HS-27A (cell line): ENCODE results near the gene SPTLC1.
"Not testable (repeated sequence)": the region's sequence is repeated elsewhere in the genome, so short reads cannot be mapped to it uniquely, and the experiment has no call there.

Experiments used
- DNase-seq: peaks from one replicate; pipeline ENCODE4 v3.0.0-alpha.2; 2012; ENCODE audit warnings: low read depth, missing footprints

Gene SPTLC1

DNA sequence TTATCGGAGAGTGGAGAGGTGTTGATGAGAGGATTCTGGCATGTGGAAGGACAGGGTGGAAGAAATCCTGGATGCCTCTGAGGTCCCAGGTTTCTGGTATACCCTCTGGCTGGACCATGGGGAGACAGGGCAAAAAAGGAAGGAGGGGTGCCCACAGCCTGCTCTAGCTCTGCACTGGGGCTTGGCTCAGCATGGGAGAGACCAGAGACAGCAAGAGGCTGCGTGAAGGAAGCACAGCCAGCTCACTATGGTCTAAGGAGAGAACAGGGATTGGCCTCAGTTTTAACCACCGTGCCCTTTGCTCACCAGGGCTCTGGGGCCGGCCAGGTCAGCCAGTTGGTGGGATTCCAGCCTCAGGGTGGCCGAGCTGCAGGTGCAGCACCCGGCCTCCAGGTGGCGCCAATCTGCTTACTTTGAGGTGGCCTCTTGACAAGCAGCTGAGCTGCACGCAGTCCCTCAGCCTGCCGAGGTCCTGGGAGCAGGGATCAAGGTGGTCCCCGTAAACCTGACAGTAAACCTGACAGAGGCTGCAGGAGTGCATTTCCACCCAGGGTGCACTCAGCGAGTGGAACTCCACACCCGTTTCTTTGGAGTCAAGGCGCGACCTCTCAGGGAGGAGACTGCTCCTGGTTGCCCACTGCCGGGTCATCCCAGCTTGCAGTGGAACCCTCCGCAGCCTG lies 25.0 kb upstream of the SPTLC1 start:
- DNase-seq, result peak; percentile 26

DNA sequence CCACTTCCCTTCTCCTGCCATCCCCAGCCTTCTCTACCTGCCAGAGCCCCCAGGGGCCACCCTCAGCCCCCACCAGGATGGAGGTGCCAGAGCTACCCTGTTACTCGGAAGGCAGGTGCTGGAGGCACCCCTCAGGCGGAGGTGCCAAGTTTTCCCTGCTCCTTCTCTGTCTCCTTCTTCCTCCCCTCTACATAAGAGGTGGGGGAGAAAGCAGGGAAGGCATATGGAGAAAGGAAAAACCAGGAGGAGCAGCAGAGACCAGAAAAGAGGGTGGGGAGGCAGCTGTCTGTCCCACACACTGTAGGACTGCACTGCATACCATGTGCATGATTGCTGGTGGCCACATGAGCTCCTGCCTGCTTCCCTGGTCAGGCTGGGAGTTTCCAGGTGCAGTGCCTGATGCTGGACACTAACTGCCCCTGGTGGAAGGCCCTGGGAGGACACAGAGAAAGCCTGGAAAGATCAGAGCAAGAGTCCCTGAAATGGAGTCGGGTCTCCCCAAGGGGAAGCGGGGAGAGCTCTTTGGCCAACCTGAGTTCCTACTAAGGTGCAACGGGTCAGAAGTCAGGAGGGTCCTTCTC lies 23.8 kb upstream of the SPTLC1 start:
- DNase-seq, result not testable (repeated sequence)

DNA sequence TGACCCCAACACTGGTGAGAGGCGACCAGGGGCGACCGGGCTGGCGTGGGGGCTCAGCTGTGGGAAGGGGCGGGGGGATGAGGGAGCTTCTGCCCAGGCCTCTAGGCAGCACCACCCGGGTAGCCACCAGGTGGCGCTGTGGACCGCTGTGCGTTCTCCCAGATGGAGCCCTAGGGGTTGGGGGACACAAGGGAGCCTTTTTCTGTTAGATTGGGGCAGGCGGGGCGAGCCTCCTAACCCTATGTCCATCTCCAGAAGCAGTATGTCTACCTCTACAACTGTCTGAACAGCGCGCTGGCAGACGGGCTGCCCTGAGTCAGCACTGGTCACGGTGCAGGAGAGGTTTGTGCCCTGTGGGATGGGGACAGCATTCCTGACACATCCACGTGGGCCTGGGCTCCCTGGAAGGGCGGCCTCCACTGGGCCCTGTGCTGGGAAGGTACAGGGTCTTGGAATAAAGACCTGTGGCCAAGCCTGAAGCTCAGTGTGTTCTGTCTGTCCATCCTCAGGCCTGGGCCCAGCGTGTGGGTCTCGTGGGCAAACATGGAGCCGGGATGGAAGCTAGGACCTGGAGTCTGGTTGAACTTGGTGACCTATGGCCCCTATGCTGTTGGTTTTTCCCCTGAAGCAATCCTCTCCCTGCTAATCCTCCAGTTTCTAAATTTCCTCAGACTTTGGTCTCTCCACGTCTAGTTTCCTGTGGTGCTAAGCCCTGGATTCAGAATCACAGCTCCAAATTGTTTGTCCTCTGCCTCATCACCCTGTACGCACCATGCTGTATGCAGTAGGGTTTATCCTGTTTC lies 23.1 kb upstream of the SPTLC1 start:
- DNase-seq, result no peak

DNA sequence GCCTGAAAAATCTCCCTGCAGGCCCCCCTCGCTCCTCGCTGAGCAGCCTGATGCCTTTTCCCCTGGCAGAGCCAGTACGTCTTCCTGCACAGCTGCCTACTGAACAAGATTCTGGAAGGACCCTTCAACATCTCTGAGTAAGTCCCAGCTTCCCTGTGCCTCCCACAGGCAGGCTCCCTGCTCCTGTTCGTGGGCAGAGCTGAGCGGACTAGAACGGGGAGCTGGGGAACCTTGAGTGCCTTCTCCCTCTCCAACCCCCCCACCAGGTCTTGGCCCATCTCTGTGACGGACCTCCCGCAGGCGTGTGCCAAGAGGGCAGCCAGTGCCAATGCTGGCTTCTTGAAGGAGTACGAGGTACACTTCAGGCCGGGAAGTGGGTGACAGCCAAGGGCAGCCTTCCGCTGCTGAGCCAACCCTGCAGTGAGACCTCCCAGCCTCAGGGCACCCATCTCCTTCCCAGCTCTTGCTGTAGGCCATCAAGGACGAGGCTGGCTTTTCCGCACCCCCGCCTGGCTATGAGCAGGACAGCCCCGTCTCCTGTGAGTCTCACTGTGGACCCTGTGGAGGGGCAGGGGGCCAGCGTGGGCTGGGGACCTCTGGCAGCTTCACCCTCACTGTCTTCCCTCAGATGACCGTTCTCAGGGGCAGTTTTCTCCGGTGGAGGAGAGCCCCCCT lies 21.1 kb upstream of the SPTLC1 start:
- DNase-seq, result no peak

DNA sequence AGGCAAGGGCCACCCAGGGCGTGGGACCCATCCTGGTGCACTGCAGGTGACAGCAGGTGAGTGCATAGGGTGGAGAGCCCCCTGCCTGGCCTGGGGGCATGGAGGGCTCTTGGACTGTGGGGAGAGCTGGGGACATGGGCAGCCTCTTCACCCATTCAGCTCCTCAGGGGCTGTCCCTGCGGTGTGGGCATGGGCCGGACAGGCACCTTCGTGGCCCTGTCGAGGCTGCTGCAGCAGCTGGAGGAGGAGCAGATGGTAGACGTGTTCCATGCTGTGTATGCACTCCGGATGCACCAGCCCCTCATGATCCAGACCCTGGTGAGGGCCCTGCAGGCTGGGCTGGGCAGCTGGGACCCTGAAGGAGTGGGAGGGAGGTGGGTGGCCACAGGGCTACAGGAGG lies 20.4 kb upstream of the SPTLC1 start:
- DNase-seq, result no peak

DNA sequence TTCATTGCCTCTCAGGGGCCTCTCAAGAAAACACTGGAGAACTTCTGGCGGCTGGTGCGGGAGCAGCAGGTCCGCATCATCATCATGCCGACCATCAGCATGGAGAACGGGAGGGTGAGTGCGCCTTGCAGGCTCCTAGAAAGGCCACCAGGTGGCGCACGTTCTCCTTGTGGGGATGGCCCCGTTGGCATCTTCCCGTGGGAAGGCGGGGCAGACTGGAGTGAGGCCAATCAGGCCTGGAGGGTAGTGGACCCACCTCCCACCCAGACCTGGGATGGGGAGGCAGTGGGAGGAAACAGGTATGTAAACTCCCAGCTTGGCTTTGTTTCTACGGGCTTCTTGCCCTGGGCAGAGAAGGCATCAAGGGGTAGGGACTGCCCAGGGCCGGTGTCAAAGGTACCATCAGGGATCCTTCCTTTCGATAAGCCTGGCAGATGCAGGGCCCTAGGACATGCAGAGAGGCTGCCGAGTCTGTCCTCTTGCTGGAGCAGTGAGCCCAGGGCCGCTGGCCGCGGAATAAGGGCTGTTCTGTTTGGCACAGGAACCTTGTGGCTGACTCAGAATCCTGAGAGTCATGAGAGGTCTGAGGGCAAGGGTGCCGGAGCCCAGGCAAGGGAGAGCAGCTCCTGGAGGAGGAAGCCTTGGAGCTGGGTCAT lies 18.9 kb upstream of the SPTLC1 start:
- peak; percentile 60 for DNase-seq

DNA sequence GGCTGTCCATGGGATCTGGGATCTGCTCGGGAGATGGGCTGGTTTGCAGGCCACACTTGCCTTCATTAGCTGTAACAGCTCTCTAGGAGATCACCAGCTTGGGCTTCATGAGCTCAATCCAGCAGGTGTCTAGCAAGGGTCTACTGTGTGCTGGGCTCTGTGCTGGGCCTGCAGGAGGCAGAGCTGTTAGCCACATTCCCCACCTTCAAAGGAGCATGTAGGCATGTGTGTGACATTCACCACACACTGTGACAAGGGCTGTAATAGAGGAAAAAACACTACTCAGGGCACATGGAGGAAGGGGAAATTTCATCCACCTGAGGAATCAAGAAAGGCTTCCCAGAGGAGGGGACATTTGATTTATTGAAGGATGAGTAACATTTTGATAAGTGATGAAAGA lies 17.7 kb upstream of the SPTLC1 start:
- DNase-seq, result not testable (repeated sequence)

DNA sequence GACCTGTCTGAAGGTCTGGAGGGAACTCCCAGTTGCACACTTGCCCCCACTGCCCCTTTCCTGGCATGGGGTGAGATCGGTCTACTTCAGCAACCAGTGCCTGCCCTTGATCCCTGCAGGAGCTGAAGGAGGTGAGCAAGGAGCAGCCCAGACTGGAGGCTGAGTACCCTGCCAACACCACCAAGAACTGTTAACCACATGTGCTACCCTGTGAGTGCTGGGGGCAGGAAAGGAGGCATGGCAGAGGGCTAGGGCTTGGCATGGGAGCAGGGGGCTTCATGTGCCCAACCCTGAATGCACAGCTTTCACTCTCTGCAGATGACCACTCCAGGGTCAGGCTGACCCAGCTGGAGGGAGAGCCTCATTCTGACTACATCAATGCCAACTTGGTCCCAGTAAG lies 17.3 kb upstream of the SPTLC1 start:
- no peak for DNase-seq

DNA sequence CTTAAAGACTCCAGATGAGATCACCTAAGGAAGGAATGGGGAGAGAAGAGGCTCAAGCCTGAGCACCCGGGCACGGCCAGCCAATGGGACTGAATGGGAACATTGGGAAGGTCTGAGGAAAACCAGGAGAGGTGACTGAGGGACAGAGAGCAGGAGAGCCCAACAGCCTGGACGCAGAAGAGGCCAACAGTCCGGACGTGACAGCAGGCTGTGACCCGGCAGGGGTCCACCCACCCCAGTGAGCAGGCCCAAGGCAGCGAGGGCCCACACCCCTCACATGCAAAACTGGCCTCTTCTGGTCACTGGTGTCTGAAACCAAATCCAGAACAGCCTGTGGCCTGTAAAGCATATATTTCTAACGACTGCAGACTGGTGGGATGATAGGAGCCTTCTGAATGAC lies 7.6 kb upstream of the SPTLC1 start:
- no peak for DNase-seq

DNA sequence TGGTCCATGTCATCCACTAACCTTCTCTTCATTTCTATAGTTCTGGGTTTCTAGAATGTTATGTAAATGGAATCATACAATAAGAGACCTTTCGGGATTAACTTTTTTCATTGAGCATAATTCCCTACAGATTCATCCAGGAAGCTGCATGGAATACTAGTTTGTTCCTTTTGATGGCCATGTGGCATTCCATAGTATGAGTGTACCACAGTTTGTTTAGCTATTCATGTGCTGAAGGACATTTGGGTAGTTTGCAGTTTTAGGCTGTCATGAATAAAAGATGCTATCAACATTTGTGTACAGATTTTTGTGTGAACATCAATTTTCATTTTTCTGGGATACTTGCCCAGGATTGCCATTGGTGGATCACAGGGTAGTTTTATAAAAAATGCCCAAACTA lies 6.8 kb upstream of the SPTLC1 start:
- DNase-seq, result no peak

DNA sequence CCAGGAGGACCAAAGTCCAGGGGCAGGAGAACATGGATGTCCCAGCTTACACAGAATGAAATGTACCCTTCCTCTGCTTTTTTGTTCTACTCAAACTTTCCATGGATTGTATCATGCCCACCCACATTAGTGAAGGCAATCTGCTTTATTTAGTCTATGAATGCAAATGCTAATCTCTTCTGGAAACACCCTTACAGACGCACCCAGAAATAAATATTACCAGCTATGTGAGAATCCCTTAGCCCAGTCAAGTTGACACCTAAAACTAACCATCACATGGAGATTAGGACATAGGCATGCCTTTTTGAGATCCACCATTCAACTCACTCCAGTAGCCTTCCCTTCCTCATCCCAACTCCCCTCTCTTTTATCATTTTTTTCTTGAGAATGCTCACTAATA lies 6.1 kb upstream of the SPTLC1 start:
- DNase-seq, result no peak

DNA sequence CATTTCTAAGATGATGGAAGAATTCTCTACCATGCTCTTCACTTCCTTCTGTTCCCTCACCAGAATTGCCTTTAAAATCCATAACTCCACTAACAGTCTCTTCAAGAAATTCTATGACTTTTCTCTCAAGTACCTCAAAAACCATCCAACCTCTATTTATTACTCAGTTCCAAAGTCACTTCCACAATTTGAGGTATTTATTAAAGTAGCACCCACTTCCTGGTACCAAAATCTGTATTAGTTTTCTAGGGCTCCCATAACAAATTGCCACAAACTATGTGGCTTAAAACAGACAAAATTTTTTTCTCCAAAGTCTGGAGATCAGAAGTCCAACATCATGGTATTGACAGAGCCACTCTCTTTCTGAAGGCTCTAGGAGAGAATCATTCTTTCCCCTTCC lies 4.9 kb upstream of the SPTLC1 start:
- no peak for DNase-seq

DNA sequence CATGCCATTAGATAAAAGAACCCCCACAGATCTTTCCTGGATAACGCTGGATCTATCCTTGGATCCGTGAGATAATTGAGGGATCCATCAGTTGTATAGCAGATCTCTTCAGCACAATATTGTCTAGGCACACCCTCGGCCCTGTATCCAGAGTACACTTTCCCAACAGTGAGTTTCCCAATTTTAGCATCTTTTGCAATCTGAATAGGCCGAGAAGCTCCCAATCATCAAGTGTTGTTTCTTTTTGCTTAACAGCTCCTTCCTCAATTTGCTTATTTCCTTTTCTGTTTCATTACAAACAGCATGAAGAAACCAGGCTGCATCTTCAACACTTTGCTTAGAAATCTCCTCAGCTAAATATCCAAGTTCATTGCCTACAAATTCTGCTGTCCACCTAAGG lies 4.4 kb upstream of the SPTLC1 start:
- no peak for DNase-seq

DNA sequence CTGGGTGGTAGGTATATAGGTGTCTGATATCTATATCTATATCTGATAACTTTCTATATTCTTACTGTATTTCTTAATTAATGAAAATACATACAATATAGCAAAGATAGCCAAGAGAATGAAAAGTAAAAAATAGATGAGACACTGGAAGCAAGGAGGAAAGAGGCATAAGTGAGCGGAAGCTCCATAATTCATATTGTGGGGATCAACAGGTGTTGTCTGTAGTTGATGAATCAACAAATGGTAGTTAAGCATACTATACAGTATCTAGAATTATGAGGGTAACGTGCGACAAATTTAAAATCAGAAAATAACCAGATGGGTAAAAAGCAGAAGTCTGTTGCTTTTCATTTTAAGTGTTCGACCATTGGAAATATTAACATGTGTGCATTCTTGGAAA lies 7.1 kb downstream of the SPTLC1 start:
- no peak for DNase-seq

DNA sequence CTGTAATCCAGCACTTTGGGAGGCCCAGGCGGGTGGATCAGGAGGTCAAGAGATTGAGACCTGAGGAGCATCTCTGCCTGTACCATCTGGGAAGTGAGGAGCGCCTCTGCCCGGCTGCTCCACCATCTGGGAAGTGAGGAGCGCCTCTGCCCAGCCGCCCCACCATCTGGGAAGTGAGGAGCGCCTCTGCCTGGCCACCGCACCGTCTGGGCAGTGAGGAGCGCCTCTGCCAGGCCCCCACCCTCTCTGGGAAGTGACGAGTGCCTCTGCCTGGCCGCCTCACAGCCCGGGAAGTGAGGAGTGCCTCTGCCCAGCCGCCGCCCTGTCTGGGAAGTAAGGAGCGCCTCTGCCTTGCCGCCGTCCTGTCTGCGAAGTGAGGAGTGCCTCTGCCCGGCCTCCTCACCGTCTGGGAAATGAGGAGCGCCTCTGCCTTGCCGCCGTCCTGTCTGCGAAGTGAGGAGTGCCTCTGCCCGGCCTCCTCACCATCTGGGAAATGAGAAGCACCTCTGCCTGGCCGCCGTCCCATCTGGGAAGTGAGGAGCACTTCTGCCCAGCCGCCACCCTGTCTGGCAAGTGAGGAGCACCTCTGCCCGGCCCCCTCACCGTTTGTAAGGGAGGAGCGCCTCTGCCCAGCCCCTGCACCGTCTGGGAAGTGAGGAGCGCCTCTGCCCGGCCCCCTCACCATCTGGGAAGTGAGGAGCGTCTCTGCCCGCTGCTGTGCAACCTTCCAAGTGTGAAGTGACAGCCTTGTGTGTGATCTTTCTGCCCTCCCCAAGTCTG lies 9.6 kb downstream of the SPTLC1 start:
- not testable (repeated sequence) for DNase-seq

DNA sequence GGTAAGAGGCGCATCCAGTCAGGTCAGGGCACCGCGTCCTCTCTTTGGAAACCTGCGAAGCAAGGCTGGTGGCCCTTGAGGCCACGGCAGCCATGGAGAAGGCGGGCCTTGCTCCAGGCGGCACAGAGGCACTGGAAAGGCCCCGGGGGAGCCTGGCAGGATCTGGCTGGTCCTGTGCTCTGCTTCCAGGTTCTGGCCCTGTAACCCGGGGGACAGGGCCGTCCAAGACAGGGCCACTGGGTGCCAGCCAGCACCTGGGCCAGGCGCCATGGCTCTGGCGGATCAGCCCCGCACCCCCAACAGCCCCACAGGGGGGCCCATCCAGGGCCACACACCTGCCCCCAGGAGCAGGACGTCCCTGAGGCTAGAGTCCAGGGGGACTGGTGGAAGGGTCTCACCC lies 11.6 kb downstream of the SPTLC1 start:
- not testable (repeated sequence) for DNase-seq

DNA sequence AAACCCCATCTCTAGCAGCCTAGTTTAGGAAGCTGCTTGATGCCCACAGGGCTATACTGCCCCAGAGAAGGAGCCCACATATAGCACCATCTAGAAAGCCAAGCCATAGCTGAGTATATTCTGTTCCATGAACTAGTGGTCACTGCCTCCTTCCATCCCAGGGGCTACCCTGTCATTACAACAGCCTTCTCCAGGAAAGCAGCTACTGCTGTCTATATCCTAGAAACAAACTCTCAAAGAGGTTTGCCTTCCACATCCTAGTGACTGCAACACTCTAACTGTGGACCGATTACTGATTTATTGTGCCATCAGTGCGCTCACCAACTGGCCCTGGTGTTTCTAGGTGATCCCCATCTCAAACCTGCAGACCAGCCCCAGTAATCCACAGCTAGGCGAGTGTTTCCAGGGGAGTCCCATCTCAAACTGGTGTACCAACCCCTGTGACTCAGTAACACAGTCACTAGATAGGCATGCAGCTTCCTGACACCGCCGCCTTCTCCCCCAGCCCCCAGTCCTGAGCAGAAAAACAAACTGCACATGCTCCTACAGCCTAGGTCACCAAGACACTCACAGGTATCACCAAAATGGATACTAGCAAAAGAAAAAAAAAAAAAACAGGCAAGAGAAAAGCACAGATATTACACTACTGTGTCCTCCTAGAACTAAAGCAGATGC lies 14.8 kb downstream of the SPTLC1 start:
- DNase-seq, result peak; percentile 77

DNA sequence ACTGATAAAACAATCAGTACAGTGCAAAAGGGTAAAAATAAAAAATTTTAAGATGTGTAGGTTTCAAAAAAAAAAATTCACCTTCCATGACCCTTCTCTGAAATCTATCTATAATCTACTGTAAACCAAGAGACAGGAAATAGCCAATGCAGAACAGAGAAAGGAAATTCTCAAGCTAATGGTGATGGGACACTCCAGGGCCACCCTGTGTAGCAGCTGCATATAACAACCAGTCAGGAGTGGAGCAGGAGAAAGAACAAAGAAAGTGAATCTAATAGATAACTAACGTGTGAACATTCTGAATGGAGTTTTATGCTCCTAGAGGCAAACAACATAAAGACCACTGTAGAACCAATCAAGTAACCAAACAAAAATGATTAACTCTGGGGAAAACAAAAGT lies 16.6 kb downstream of the SPTLC1 start:
- no peak for DNase-seq

DNA sequence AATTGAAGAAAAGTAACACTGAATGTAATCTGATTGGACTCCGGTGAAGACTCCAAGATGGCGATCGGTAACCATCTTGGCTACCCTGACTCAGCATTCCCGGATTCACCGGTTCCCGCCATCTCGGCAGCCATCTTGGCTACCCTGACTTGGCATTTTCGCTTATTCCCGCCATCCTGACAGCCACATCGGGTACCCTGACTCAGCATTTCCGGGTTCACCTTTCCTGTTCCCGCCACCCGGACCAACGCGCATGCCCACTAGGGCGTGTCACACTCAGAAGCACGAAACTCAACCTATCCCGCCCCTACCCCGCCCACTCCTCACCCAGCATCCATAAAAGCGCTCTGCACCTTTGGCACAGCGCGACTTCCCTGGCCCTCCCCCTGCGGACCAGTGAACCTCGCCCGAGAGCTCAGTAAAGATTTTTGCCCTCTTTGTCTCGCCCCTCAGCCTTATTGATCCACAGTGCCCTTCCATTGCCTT lies 17.2 kb downstream of the SPTLC1 start:
- DNase-seq, result no peak

DNA sequence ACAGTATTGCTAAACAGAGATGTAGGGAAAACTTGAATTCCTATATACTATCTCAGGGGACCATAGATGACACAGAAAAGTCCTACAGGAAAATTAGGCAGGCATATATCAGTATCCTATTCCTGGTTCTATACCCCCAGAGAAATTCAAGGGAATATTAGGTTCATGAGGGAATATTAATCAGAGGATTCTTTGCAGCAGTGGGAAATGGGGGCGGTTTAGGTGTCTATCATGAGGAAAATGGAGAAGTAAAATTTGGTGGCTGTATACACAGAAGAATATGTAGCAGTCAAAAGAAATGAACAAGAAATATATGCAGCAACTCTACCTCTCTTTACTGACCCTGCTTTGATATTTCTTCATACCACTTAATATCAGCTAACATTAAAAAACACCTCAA lies 20.0 kb downstream of the SPTLC1 start:
- no peak for DNase-seq

DNA sequence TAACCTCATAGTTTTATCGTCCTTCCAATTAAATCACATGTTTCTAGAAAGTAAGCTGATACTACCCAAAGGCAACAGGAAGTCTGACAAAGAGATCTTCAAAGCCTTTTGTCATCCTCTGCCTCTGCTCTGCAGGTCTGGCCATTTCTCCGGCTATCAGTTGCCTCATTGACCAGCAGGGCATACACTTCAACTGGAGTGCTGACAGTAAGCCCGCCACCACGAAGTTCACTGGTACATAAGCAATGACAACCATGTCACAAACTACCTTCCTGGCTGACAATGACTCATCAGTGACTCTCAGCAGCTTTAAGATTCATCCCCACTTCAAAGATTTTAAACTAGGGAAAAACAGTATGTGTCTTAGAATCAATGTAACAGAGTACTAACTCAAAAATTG lies 20.6 kb downstream of the SPTLC1 start:
- no peak for DNase-seq
